Mammary epithelial cell (primary cell): ENCODE measurements around the gene AFF2.

Source experiments
- EZH2 ChIP-seq: IDR thresholded peaks from 2 replicates; pipeline ENCODE4 v1.6.1; 2012; ENCODE audit warnings: low read length, inconsistent platforms, borderline replicate concordance
- TF ChIP-seq, protein P1 (sequence below), 2 donors: IDR thresholded peaks in 1 of 2; conservative IDR thresholded peaks in 1 of 2; 2 replicates each; pipeline ENCODE4 v1.5.1; 2011 to 2012; ENCODE audit warnings: inconsistent platforms in 2 of 2, low read length in 2 of 2, mild to moderate bottlenecking in 2 of 2, control low read depth in 1 of 2, low read depth in 1 of 2; ENCODE audit not compliant: insufficient read depth in 1 of 2; ENCODE audit errors: extremely low read depth in 1 of 2

DNA sequence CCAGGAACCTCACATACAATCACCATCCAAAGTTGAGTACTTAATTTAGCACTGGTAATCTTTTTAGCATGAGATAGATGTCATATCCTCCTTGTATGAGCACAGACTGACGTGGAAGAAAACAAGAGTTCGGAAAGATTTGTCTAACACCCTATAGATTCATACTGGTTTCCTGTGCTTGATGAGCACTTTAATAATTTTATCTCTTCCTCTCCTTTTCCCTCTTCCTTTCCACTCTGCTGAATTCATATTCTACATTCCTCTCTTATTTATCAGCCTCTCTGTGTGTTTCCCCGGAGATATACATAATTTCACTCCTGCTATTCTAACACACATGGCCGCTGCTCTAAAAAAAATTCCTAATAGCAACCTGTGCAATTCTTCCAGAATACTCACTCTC is 273.9 kb downstream of the AFF2 start:
- TF ChIP-seq, protein P1, sequence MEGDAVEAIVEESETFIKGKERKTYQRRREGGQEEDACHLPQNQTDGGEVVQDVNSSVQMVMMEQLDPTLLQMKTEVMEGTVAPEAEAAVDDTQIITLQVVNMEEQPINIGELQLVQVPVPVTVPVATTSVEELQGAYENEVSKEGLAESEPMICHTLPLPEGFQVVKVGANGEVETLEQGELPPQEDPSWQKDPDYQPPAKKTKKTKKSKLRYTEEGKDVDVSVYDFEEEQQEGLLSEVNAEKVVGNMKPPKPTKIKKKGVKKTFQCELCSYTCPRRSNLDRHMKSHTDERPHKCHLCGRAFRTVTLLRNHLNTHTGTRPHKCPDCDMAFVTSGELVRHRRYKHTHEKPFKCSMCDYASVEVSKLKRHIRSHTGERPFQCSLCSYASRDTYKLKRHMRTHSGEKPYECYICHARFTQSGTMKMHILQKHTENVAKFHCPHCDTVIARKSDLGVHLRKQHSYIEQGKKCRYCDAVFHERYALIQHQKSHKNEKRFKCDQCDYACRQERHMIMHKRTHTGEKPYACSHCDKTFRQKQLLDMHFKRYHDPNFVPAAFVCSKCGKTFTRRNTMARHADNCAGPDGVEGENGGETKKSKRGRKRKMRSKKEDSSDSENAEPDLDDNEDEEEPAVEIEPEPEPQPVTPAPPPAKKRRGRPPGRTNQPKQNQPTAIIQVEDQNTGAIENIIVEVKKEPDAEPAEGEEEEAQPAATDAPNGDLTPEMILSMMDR (conservative IDR thresholded peaks at IDR 0.05 in 1 of 2, IDR thresholded peaks at IDR 0.05 in 1 of 2; ENCODE audit: extremely low read depth in 1 of 2, insufficient read depth in 1 of 2, low read depth in 1 of 2, low read length in 2 of 2), result no peak
- TF ChIP-seq EZH2, result no peak
